HG02973 (cell line): Measurements from ENCODE around the gene TCAP.

Experiments used
- ATAC-seq: cut with Tn5 transposase; IDR thresholded peaks from one replicate; pipeline ENCODE4 v1.9.1; 2021; ENCODE audit warnings: moderate library complexity; ENCODE audit not compliant: unreplicated experiment

TCAP gene

GRCh38 chr17:39664581-39665561, at the start of gene TCAP:
TCAP (plus strand) TSS chr17:39665349; CDS start chr17:39665360, 11 bp downstream.
- no peak for ATAC-seq

GRCh38 chr17:39615434-39615833, 49.7 kb upstream of the TCAP start:
- no peak for ATAC-seq

GRCh38 chr17:39617100-39617445, 48.1 kb upstream of the TCAP start:
- no peak for ATAC-seq

GRCh38 chr17:39617446-39618245, 47.5 kb upstream of the TCAP start:
- no peak for ATAC-seq

GRCh38 chr17:39618246-39618913, 46.8 kb upstream of the TCAP start:
- ATAC-seq: no peak

- no peak for ATAC-seq
Observed at GRCh38 chr17:39618956-39619785, 46.0 kb upstream of the TCAP start.

- ATAC-seq: no peak
Observed at GRCh38 chr17:39619786-39620101, 45.4 kb upstream of the TCAP start.

GRCh38 chr17:39621523-39622379, 43.4 kb upstream of the TCAP start:
- ATAC-seq: no peak

GRCh38 chr17:39622380-39623006, 42.7 kb upstream of the TCAP start:
- no peak for ATAC-seq

GRCh38 chr17:39623356-39623950, 41.7 kb upstream of the TCAP start:
- ATAC-seq: no peak

- no peak for ATAC-seq
Observed at GRCh38 chr17:39624313-39624712, 40.8 kb upstream of the TCAP start.

GRCh38 chr17:39625198-39625785, 39.9 kb upstream of the TCAP start:
- no peak for ATAC-seq

GRCh38 chr17:39626171-39627046, 38.7 kb upstream of the TCAP start, which contains the start of gene PPP1R1B:
PPP1R1B (plus strand) TSS chr17:39626952; CDS start chr17:39627393, 441 bp downstream.
- ATAC-seq: no peak

GRCh38 chr17:39627047-39627711, 38.0 kb upstream of the TCAP start:
- no peak for ATAC-seq

- no peak for ATAC-seq
Observed at GRCh38 chr17:39627712-39628516, 37.2 kb upstream of the TCAP start.
